ENCODE measurements around the gene OSBPL1A. TPM values are rescaled to one million over a fixed set of nuclear protein-coding genes. Genes with fewer than 3 reads are reported as not detected.

OSBPL1A gene
- total RNA-seq, 1 experiment from 2014 or later = 53.1 TPM

DNA sequence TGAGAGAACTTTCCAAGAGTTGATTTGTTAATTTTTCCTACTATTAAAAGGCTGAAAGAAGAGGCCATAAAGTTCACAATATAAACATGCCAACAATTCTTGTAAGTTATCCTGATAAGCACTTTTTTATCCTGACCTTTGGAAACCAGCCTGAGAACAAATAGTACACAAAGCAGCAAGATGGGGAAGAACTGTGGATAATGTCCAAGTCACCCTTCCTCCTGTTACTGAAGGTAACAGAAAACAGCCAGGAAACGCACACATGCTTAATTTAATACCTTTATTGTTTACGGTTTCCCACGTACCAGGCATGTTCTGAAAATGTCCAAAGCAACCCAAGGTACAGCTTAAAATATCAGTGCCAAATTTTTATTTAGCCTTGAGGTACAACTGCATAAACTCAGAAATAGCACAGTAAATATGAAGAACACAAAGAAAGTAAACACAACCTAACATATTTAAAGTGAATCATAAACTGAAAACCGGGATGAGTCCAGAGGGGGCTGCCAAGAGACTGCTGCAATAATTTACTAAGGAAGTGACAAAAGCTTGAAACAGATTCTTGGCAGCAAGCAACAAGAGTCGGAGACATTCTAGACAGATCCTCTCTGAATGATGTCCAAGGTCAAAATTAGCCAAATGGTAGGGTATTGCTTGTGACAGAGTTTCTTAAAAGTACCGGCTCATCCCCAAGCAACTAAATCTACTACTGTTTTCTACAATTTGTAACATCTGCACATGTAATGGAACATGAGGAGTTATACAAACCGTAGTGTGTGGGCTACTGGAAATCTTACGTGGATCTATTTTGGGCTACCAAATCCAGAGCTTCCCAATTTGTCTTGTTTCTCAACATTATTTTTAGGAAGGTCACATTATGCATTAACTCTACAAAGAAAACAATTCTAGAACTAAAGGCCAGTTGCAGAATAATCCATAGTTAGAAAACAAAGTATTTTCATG, 165.6 kb downstream of the OSBPL1A start (continued):
- TF ChIP-seq, protein P1, sequence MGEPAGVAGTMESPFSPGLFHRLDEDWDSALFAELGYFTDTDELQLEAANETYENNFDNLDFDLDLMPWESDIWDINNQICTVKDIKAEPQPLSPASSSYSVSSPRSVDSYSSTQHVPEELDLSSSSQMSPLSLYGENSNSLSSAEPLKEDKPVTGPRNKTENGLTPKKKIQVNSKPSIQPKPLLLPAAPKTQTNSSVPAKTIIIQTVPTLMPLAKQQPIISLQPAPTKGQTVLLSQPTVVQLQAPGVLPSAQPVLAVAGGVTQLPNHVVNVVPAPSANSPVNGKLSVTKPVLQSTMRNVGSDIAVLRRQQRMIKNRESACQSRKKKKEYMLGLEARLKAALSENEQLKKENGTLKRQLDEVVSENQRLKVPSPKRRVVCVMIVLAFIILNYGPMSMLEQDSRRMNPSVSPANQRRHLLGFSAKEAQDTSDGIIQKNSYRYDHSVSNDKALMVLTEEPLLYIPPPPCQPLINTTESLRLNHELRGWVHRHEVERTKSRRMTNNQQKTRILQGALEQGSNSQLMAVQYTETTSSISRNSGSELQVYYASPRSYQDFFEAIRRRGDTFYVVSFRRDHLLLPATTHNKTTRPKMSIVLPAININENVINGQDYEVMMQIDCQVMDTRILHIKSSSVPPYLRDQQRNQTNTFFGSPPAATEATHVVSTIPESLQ (CRISPR knock-in tag; IDR thresholded peaks at IDR 0.05) = no peak

DNA sequence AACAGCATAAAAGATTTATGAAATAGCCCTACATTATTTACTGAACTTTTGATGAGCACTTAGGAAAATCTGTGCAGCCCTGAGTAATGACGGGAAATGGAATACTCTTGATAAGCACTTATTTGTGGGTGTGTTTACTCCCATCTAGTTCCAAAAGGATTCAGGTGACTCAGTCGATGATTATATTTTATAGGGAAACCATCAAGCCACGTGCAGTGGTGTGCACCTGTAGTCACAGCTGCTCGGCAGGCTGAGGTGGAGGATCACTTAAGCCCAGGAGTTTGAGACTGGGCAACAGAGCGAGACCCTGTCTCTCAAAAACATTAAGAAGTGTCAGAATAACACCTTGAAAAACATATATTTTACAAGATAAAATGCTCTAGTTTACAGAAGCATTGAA, 166.9 kb downstream of the OSBPL1A start:
- DNase-seq (ENCODE audit: low spot score) = no peak
- no peak overlapping the region for H3K27ac Mint-ChIP-seq
- peaks cover 61% of the 10 kb centered on the region for H3K4me1 Mint-ChIP-seq
- CTCF ChIA-PET = no interaction called here
- H3K4me3 Mint-ChIP-seq = no peak overlapping the region
- peaks cover 19% of the 10 kb centered on the region for H3K36me3 Mint-ChIP-seq
- TF ChIP-seq, protein P2, sequence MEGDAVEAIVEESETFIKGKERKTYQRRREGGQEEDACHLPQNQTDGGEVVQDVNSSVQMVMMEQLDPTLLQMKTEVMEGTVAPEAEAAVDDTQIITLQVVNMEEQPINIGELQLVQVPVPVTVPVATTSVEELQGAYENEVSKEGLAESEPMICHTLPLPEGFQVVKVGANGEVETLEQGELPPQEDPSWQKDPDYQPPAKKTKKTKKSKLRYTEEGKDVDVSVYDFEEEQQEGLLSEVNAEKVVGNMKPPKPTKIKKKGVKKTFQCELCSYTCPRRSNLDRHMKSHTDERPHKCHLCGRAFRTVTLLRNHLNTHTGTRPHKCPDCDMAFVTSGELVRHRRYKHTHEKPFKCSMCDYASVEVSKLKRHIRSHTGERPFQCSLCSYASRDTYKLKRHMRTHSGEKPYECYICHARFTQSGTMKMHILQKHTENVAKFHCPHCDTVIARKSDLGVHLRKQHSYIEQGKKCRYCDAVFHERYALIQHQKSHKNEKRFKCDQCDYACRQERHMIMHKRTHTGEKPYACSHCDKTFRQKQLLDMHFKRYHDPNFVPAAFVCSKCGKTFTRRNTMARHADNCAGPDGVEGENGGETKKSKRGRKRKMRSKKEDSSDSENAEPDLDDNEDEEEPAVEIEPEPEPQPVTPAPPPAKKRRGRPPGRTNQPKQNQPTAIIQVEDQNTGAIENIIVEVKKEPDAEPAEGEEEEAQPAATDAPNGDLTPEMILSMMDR (IDR thresholded peaks at IDR 0.05) = no peak
- 0 out of 2 replicates have a peak, but pooled peaks have one; percentile 36 for TF ChIP-seq ZNF121 (CRISPR knock-in tag; IDR thresholded peaks at IDR 0.05)
- ATAC-seq = no peak
- H3K27me3 Mint-ChIP-seq (ENCODE audit: low read depth) = no peaks in the 10 kb centered on the region
- peaks cover 6% of the 10 kb centered on the region for H3K9me3 Mint-ChIP-seq
- POLR2A ChIA-PET = no interaction called here

DNA sequence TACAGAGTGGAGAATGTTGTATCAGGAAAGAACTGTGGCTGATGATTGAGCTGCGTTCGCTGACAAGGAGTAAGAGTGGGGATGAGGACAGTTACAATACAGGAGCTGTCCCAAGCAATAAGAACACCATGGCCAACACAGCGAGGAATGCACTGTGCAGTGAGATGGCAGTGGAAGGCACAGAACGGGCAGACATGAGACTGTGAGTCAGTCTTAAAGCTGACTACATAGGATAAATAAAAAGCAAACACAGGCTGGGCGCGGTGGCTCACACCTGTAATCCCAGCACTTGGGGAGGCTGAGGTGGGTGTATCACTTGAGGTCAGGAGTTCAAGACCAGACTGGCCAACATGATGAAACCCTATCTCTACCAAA, 169.0 kb downstream of the OSBPL1A start:
- ATAC-seq (no peak), DNase-seq (ENCODE audit: low spot score) (no peak)
- CTCF ChIA-PET = no interaction called here
- POLR2A ChIA-PET = no interaction called here
- Mint-ChIP-seq H3K27me3 (ENCODE audit: low read depth) (no peaks in the 10 kb centered on the region), H3K36me3 (peaks cover 11% of the 10 kb centered on the region; the same call in 1 of the 2 replicates), H3K4me3 (no peak overlapping the region), H3K4me1 (peaks cover 47% of the 10 kb centered on the region), H3K9me3 (no peaks in the 10 kb centered on the region), H3K27ac (no peak overlapping the region)
- TF ChIP-seq MYBL2 (CRISPR knock-in tag; IDR thresholded peaks at IDR 0.05) (no peak), CREB1 (CRISPR knock-in tag; IDR thresholded peaks at IDR 0.05) (no peak), ZNF396 (CRISPR knock-in tag; IDR thresholded peaks at IDR 0.05; ENCODE audit: borderline replicate concordance) (no peak), ZNF416 (CRISPR knock-in tag; IDR thresholded peaks at IDR 0.05) (no peak), MXD4 (CRISPR knock-in tag; IDR thresholded peaks at IDR 0.05; ENCODE audit: borderline replicate concordance) (no peak), NFE2L1 (CRISPR knock-in tag; IDR thresholded peaks at IDR 0.05) (no peak), FOXP1 (CRISPR knock-in tag; IDR thresholded peaks at IDR 0.05; ENCODE audit: borderline replicate concordance) (no peak), NFYB (CRISPR knock-in tag; conservative IDR thresholded peaks at IDR 0.05; ENCODE audit: low read depth) (no peak), GRHL2 (CRISPR knock-in tag; IDR thresholded peaks at IDR 0.05; ENCODE audit: insufficient replicate concordance, severe bottlenecking) (no peak), OVOL2 (CRISPR knock-in tag; IDR thresholded peaks at IDR 0.05; ENCODE audit: borderline replicate concordance) (no peak), ETV6 (CRISPR knock-in tag; IDR thresholded peaks at IDR 0.05) (no peak)
- TF ChIP-seq, protein P3, sequence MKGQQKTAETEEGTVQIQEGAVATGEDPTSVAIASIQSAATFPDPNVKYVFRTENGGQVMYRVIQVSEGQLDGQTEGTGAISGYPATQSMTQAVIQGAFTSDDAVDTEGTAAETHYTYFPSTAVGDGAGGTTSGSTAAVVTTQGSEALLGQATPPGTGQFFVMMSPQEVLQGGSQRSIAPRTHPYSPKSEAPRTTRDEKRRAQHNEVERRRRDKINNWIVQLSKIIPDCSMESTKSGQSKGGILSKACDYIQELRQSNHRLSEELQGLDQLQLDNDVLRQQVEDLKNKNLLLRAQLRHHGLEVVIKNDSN (CRISPR knock-in tag; IDR thresholded peaks at IDR 0.05) = no peak
- TF ChIP-seq, protein P4, sequence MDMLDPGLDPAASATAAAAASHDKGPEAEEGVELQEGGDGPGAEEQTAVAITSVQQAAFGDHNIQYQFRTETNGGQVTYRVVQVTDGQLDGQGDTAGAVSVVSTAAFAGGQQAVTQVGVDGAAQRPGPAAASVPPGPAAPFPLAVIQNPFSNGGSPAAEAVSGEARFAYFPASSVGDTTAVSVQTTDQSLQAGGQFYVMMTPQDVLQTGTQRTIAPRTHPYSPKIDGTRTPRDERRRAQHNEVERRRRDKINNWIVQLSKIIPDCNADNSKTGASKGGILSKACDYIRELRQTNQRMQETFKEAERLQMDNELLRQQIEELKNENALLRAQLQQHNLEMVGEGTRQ (CRISPR knock-in tag; IDR thresholded peaks at IDR 0.05) = no peak
- TF ChIP-seq, protein P5, sequence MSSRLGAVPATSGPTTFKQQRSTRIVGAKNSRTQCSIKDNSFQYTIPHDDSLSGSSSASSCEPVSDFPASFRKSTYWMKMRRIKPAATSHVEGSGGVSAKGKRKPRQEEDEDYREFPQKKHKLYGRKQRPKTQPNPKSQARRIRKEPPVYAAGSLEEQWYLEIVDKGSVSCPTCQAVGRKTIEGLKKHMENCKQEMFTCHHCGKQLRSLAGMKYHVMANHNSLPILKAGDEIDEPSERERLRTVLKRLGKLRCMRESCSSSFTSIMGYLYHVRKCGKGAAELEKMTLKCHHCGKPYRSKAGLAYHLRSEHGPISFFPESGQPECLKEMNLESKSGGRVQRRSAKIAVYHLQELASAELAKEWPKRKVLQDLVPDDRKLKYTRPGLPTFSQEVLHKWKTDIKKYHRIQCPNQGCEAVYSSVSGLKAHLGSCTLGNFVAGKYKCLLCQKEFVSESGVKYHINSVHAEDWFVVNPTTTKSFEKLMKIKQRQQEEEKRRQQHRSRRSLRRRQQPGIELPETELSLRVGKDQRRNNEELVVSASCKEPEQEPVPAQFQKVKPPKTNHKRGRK (CRISPR knock-in tag; IDR thresholded peaks at IDR 0.05; ENCODE audit: borderline replicate concordance) = no peak

Data from WTC11 (cell line).